Measurements from ENCODE around the gene GLYATL1. TPM values are rescaled to one million over a fixed set of nuclear protein-coding genes. Genes with fewer than 3 reads are reported as not detected.

GLYATL1 gene
- total and polyA plus RNA-seq, 2 of the 8 experiments (the other 6 are each of a cell fraction or from before 2014, with no cell fraction given) = 8.6 to 10.7 TPM

DNA sequence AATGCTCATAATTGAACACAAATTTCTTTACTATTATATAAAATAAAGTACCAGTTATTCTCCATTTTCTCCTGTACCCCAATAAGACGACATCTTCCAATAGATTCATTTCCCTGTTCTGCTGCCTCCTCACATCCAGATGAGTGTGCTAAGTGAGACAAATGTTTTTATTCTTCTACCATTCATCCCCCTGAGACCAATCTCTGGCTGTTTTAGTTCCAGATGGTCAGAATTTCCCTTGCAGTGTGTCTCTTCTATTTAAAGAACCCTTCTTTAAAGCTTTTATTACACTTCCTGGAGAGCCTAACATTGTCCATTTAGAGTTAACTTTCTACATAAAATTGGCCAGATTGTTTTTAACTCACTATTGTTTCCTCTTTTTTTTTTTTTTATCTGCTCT is 41.2 kb upstream of the GLYATL1 start:
- Histone ChIP-seq H3K36me3 (ENCODE audit: control insufficient read depth in 2 of 4, insufficient read depth in 4 of 4, low read length in 3 of 4) (no peaks in the 10 kb centered on the region), H2AK5ac (ENCODE audit: low read depth, low read length) (no peak overlapping the region), H3K4ac (replicated peaks; ENCODE audit: insufficient read length, low read depth, low read length) (no peak overlapping the region), H2BK5ac (ENCODE audit: low read depth, low read length) (no peak overlapping the region), H3K79me1 (ENCODE audit: low read depth, low read length) (no peaks in the 10 kb centered on the region), H4K91ac (replicated peaks; ENCODE audit: insufficient read length, low read length) (no peak overlapping the region), H3K27ac (ENCODE audit: low read depth, low read length) (no peak overlapping the region), H3K18ac (ENCODE audit: extremely low read depth, low read length) (no peak overlapping the region), H4K8ac (ENCODE audit: extremely low read depth, insufficient read depth, low read length) (no peak overlapping the region), H3K4me2 (ENCODE audit: insufficient read depth in 1 of 2, low read depth in 2 of 2, low read length in 2 of 2) (no peak overlapping the region), H2BK12ac (ENCODE audit: low read depth, low read length) (no peak overlapping the region), H4K20me1 (replicated peaks in 1 of 2; ENCODE audit: control insufficient read depth in 1 of 2, insufficient read depth in 2 of 2, low read length in 2 of 2) (no peaks in the 10 kb centered on the region), H3K4me1 (replicated peaks in 1 of 4; ENCODE audit: control insufficient read depth in 3 of 4, insufficient read depth in 4 of 4, low read length in 3 of 4) (peaks cover 0 to 9% (median 4%) of the 10 kb centered on the region in 4 experiments; a peak in 3 of 7 replicates), H3K23ac (ENCODE audit: insufficient read length) (no peak overlapping the region), H3K14ac (ENCODE audit: insufficient read length) (no peak overlapping the region), H3K27me3 (replicated peaks in 1 of 4; ENCODE audit: control insufficient read depth in 3 of 4, extremely low read depth in 1 of 4, insufficient read depth in 3 of 4, low read length in 3 of 4) (no peaks in the 10 kb centered on the region; a peak in 2 of 7 replicates), H2AFZ (ENCODE audit: low read length) (no peak overlapping the region), H3K79me2 (ENCODE audit: control insufficient read depth in 1 of 2, insufficient read depth in 2 of 2, low read length in 2 of 2) (no peaks in the 10 kb centered on the region; a peak in 1 of 4 replicates), H4K5ac (ENCODE audit: insufficient read length, low read depth, low read length) (no peak overlapping the region), H3K9ac (replicated peaks in 1 of 4; ENCODE audit: extremely low read depth in 1 of 4, low read depth in 3 of 4, low read length in 3 of 4) (no peak overlapping the region), H3K9me3 (ENCODE audit: insufficient read depth in 2 of 2, low read depth in 1 of 2, low read length in 1 of 2) (no peaks in the 10 kb centered on the region), H3K56ac (replicated peaks; ENCODE audit: insufficient read length, low read depth, low read length) (no peak overlapping the region), H3K4me3 (ENCODE audit: extremely low read depth in 1 of 4, insufficient read depth in 2 of 4, low read depth in 3 of 4, low read length in 4 of 4) (no peak overlapping the region), H3K23me2 (ENCODE audit: low read depth, low read length) (peaks cover 4% of the 10 kb centered on the region), H2BK15ac (ENCODE audit: low read length) (no peak overlapping the region), H2BK120ac (replicated peaks; ENCODE audit: low read depth, low read length) (no peak overlapping the region), H2BK20ac (ENCODE audit: low read length) (no peak overlapping the region)
- no peak for DNase-seq (ENCODE audit: low read depth in 1 of 2, low spot score in 2 of 2)
- no peak for FAIRE-seq
- ChIA-PET CTCF (ENCODE audit: partially characterized antibody) (interaction anchor here (6.8 to 7.4 kb wide), 2 partner anchors 27 to 245 kb away, joined by 52 to 72 read pairs; no protein-coding TSS in a partner anchor), POLR2A (ENCODE audit: partially characterized antibody) (no interaction called here)
- WGBS, 2 experiments (ENCODE audit: extremely low coverage in 1 of 2, insufficient coverage in 1 of 2, insufficient read length in 1 of 2, insufficient replicate concordance in 2 of 2, low coverage in 1 of 2, low lambda C conversion rate in 2 of 2, missing lambda C conversion rate in 1 of 2) = 67% methylated on average over 1 of the region's 1 CpG; no CpG with 5 or more reads in 1 of the 2 experiments
- TF ChIP-seq SUZ12 (IDR thresholded peaks at IDR 0.05; ENCODE audit: low read length) (no peak), ZNF274 (IDR thresholded peaks at IDR 0.05; ENCODE audit: borderline replicate concordance, extremely low read depth, low read length) (no peak), SIX5 (IDR thresholded peaks at IDR 0.05; ENCODE audit: low read depth, low read length) (no peak), RFX5 (IDR thresholded peaks at IDR 0.05; ENCODE audit: borderline replicate concordance, low read depth, low read length) (no peak), CBX5 (IDR thresholded peaks at IDR 0.05; ENCODE audit: low read depth, low read length) (no peak), HDAC6 (IDR thresholded peaks at IDR 0.05; ENCODE audit: low read depth, low read length) (no peak), NANOG (IDR thresholded peaks at IDR 0.05; ENCODE audit: insufficient read depth, low read depth, low read length, poor library complexity, severe bottlenecking) (no peak), RAD21 (IDR thresholded peaks at IDR 0.05 in 1 of 2, conservative IDR thresholded peaks at IDR 0.05 in 1 of 2; ENCODE audit: low read depth in 2 of 2, low read length in 2 of 2) (no peak), SIRT6 (IDR thresholded peaks at IDR 0.05; ENCODE audit: low read length) (no peak), ASH2L (IDR thresholded peaks at IDR 0.05; ENCODE audit: low read length) (no peak), SP4 (IDR thresholded peaks at IDR 0.05; ENCODE audit: low read length) (no peak), TAF1 (IDR thresholded peaks at IDR 0.05; ENCODE audit: low read depth, low read length) (no peak), BRCA1 (IDR thresholded peaks at IDR 0.05; ENCODE audit: low read depth, low read length) (no peak), GTF2F1 (IDR thresholded peaks at IDR 0.05; ENCODE audit: borderline replicate concordance, low read depth, low read length) (no peak)
